Measurements from ENCODE around the gene CRNKL1. TPM values are rescaled to one million over a fixed set of nuclear protein-coding genes. Genes with fewer than 3 reads are reported as not detected.

The CRNKL1 gene
- total RNA-seq (ENCODE audit: insufficient read depth, low replicate concordance), result 36.4 TPM

DNA sequence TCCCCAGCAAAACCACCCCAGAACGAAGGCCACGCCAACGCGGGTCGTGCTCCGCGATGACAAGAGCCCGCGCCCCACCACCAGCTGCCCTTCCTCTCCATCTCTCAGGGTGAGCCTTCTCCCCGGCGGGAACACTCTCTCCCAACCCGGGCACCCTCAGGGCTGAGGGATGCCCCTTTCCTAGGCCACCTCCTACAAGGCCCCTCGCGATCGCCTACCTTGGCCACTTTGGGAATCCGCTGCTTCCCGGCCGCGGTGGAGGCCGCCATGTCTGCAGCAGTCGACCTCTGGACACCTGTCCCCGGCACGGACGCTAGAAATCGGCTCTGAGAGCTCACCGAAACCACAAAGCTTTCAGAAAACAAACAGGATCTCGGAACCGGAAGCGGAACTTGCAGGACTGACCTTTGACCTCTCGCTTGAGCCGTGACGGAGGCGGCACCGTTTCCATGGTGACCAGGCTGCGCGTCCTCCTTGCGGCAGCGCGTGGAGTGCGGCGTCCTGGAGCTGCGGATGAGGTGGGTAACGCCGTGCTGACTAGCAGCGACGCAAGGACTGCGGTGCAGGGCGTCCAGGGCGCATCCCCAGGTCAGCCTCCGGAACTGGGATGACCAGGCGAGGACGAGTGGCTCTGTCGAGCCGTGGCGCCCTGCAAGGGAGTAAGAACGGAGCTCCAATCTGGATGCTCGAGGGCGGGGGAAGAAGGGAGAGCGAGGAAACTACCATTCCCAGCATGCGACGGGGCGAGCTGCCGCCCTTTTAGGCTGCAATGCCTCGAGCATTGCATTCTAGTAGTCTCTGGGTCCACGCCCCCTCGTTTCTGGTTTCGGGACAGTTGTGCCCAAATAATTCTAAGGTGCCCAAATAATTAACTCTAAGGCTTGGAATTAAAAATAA, at the start of gene CRNKL1, which contains the start of gene CFAP61:
TSS of gene CRNKL1 (minus strand) at position 393 of the 897 bp plus-strand sequence. CDS start at position 269, 124 bp downstream.
TSS of gene CFAP61 (plus strand) at position 459 of the 897 bp plus-strand sequence. CDS start 4,122 bp downstream, outside the sequence.
- peak; percentile 98 for DNase-seq (ENCODE audit: low spot score)

- no peak for DNase-seq (ENCODE audit: low spot score)
Measured at GRCh38 chr20:20100881-20101280, 48.6 kb upstream of the CRNKL1 start.

DNA sequence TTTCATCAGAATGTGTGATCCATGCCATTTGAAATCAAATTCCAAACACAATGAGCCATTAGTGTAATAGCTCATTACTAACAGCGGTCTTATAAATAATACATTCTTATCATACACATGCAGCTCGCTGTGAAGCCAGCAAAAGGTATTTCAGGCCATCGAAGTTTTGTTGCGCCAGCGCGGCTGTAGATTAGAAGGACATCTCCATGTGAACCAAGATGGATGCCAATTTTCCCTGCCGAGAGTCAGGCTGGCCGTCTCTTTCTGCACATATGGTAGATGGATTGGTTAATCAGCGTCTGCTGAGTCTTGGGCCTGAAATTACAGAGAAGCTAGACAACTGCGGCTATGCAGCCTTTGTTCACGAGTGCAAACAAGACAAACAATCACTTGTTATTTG, 44.2 kb upstream of the CRNKL1 start:
- no peak for DNase-seq (ENCODE audit: low spot score)

GRCh38 chr20:20095114-20095872, 43.0 kb upstream of the CRNKL1 start:
- no peak for DNase-seq (ENCODE audit: low spot score)

GRCh38 chr20:20094410-20094809, 42.1 kb upstream of the CRNKL1 start:
- no peak for DNase-seq (ENCODE audit: low spot score)

DNA sequence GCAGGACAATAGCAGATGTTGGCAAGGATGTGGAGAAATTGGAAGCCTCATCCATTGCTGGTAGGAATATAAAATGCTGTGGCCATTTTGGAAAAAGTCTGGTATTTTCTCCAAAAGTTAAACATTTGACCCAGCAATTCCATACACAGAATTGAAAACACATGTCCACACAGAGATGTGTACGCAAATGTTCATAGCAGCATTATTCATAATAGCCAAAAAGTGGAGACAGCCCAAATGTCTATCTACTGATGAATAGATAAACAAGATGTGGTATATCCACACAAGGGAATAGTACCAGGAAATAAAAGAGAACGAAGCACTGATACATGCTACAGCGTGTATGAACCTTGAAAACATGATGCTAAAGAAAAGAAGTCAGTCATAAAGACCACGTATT, 40.6 kb upstream of the CRNKL1 start:
- DNase-seq (ENCODE audit: low spot score), result no peak

GRCh38 chr20:20089939-20090338, 37.7 kb upstream of the CRNKL1 start:
- no peak for DNase-seq (ENCODE audit: low spot score)

- DNase-seq (ENCODE audit: low spot score), result no peak
Measured at GRCh38 chr20:20089018-20089417, 36.8 kb upstream of the CRNKL1 start.

DNA sequence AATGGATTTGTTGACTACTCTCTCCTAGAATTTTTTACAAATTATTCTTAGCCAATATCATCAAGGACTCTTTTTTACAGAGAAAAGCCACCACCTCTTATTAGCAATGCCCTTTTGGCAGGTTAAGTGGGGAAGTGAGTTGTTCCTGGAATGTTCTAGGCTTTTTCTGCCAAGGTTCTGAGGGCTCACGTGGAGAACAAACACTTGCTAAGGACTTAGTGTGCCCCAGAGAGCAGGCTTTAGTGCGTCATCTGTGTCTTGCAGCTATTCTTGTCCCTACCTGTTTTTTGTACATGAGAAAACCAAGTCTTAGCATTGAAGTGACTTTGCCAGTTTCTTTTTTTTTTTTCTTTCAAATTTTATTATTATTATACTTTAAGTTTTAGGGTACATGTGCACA, 33.5 kb upstream of the CRNKL1 start:
- DNase-seq (ENCODE audit: low spot score), result no peak

- peak; percentile 26 for DNase-seq (ENCODE audit: low spot score)
Measured at GRCh38 chr20:20085071-20085470, 32.8 kb upstream of the CRNKL1 start.

DNA sequence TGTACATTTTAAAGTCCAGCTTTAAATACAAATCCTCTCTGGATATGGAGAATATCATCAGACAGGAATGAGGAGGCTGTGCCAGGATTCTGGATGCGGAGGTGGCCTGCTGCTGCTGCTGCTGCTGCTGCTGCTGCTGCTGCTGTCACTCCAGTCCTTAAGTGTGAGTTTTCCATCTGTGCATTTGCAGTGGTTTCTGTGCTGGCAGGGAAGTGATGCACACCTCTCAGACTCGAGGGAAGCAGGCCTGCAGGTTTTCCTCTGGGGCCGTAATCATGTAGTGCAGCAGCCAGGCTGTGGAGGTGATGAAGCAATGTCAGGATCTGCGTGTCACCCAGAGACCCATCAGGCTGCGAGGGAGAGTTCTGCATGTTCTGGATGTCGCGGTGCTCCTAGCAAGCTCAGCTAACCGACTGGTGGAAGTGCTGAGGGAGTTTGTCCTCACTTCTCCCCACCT, 32.1 kb upstream of the CRNKL1 start:
- DNase-seq (ENCODE audit: low spot score), result peak; percentile 80

DNA sequence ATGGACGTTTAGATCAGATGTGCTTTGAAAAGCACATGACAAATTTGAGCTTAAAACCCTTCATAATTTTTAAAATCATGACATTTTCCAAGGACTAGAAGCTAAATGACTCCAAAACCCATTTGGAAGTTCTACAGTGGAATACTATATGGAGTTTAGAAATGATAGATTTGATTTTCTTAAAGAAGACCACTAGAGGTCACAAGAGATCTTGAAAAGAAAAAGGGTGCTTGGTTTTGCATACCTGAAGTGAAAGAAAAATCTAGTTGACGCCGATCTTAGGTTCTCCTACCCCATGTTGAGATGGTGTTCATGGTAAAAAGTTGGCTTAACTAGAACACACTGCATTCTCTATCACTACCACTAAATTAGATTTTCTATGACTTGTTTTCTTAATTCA, 31.5 kb upstream of the CRNKL1 start:
- no peak for DNase-seq (ENCODE audit: low spot score)

- no peak for DNase-seq (ENCODE audit: low spot score)
Measured at GRCh38 chr20:20079102-20079784, 27.0 kb upstream of the CRNKL1 start.

DNA sequence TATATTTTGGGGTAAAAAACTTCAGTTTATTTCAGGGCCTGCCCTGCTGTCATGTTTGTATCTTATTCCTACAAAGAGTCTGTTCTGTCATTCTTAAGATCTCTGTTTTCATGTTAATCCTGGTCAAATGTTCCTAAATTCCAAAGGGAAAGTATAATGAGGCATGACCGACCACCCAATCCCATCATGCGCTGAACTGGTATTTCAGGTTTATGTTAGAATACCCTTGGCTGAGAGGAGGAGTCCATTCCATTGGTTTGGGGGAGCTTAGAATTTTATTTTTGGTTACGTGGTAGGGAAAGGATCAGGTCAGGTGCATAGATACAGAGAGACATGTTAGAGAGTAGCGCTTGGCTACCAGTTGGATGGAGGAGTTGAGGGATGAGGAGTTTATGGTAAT, 25.8 kb upstream of the CRNKL1 start:
- DNase-seq (ENCODE audit: low spot score), result no peak

- DNase-seq (ENCODE audit: low spot score), result no peak
Measured at GRCh38 chr20:20076297-20077065, 24.2 kb upstream of the CRNKL1 start.

DNA sequence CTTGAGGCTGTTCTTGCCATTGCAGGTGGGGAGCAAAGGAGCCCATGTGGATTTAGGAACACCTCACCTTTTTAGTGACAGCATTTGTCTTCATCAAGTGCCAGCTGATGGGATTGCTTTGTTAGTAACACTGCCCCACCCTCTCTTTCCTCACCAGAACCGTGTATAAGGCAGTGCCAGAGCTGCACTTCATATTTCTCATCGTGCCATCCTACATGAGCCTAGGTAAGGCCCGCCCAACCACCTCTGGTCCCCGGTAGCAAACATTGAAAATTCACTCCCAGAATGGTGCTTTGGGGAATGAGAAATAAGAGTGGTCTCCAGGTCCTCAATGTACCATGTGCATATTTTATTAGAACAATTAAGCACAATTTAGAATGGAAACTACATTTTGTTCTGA, 22.8 kb upstream of the CRNKL1 start:
- no peak for DNase-seq (ENCODE audit: low spot score)

DNA sequence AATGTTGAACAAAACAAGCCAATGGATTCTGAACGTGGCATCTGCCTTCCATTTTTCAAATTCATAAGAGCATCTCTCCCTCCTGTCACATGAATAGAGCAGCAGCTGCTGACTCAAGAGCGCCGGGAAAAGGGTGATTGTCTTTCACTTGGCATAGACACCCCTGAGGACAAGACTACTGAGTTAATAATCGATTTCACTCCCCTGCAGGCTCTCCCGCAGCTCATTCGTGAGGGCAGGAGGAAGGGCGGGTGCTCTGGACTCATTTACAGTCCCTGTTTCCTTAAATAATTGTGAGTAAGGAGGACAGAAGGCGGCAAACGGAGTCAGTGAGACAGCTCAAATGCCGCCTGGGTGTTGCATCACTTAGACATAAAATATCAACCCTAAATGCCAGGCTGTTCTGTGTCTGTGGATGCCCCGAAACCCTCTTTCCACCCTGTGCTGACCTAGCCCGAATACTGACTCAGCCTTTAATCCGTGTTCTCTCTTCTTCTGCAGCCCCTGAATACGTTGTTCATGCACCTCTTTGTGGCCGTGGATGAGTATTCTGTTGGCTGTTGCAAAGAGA, 21.6 kb upstream of the CRNKL1 start:
- no peak for DNase-seq (ENCODE audit: low spot score)

DNA sequence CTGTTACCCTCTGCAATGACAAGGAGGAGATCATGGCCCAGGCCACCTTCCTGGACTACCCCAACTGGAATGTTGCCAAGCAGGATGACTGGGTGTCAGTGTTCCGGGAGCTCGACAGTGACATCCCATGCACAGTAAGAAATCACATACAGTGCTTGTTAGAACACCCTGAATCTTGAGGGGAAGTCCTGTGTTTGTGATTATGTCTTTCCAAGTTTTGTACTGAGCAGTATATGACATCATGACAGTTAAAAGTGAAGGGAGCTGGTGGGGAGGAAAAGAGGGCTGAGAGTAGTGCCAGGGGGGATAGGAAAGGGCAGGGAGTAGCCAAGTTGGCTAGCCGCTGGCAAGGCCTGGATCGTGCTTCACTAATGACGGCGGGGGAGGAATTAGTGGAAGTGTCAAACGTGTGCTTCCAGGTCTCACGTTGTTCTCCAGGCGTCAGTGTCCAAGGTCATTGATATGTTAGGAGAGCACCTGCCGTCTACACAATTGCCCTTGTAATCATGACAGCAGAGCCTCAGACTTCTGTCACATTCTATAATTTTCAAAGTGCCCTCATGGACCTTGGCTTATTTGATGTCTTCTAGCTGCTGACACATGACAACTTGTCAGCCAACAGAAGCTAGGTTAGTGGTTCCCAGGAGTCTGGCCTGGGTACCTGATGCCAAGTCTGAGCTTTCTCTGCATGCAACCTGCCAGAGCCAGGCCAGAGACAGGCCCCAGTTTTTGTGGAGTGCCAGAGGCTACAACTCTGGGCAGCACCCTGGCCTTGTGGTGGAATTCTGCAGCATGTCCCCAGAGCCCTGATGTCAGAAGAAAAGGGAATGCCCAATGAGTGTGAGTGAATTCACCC, 18.8 kb upstream of the CRNKL1 start:
- DNase-seq (ENCODE audit: low spot score), result no peak

- no peak for DNase-seq (ENCODE audit: low spot score)
Measured at GRCh38 chr20:20065361-20065760, 13.1 kb upstream of the CRNKL1 start.
